GM18520 (cell line): ENCODE measurements around the gene HEYL.
A peak's percentile ranks its signal among the peaks of the same experiment; 100 is the strongest.

ENCODE experiments used
- ATAC-seq: cut with Tn5 transposase; IDR thresholded peaks from one replicate; pipeline ENCODE4 v1.9.1; 2021; ENCODE audit not compliant: unreplicated experiment

HEYL gene

DNA sequence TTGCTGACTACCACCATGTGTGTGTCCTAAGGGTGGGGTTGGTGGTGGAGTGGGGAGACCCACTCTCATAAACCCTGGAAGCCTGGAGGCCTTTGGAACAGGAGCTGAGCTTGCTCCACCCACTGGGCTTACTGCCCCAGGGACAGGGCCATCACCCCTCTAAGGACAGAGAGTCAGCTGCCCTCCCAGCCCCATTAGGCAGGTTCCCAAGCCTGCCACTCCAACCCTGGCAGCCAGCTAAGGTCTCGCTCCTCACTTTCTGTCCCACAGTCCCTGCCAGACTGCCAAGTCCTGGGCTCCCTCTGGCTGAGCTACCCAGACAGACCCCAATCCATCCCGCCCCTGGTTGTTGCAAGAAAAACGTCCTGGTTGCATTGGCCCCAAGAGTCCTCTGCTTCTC lies 28.7 kb upstream of the HEYL start:
- no peak for ATAC-seq

DNA sequence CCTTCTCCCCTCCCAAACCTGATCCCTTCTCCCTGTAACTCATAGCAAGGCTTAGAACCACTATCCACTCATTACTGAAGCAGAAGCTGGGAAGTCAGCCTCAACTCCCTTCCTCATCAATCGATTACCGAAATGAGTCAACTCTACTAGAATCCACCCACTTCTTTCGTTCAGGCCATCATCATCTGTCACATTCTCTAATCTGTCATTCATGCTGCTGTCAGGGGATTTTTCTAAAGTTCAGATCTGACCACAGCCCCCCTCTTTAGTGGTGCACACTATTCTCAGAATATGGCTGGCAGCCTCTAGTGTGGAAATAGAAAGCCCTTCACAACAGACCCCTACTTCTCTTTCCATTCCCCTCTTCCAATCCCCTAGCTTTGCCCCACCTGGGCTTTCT lies 27.3 kb upstream of the HEYL start:
- ATAC-seq: peak; percentile 82

DNA sequence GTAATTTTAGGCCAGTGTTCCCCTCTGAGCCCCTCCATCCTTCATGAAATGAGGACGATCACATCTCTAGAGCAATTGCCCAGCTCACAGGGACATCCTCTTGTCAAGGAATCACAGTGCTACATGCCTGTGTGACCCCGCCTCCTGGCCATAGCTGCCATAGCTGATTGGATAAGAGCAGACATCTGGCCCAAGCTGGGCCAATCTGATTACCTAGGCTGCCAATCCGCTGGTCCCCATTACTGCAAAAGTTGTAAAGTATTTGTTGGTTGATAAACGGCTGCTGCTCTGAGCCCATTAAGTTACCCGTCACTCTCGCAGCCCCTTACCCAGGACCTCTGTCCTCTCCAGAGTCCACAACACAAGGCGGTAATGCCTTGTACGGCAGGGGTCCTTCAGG lies 24.1 kb upstream of the HEYL start:
- ATAC-seq: no peak

DNA sequence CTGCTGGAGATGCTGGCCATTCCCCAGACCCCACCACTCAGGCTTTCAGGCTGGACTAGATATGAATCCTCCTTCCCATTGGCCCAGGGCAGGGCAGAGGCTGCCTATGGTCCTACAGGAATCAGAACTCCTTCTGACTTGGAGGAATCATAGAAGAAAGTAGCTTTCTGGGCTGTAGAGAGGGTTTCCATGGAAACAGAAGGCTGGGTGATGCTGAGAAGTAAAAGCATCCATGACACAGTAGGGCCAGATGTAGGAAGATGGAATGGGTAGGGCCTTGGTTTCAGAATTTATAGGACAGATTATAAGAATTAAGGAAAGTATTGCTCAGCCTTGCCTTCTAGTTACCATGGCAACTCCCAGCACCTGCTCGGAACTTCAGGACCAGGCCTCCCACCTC lies 23.4 kb upstream of the HEYL start:
- no peak for ATAC-seq

DNA sequence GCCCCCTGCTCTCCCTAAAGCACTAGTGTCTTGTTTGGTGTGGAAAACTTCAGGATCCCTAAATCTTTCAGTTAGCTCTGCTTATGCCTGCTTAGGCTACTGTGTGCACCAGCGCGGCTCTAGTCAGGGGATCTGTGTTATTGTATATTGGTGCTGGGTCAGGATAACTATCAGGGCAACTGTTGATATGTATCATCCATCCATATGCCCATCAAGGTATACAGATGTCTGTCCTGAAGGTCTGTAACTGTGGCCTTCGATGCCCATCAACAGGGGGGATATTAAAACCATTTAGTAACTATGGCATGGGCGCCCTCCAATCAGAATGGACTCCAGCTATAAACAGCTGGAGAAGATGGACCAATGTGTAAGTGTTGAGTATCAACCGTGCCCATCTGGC lies 20.1 kb upstream of the HEYL start:
- ATAC-seq: no peak

DNA sequence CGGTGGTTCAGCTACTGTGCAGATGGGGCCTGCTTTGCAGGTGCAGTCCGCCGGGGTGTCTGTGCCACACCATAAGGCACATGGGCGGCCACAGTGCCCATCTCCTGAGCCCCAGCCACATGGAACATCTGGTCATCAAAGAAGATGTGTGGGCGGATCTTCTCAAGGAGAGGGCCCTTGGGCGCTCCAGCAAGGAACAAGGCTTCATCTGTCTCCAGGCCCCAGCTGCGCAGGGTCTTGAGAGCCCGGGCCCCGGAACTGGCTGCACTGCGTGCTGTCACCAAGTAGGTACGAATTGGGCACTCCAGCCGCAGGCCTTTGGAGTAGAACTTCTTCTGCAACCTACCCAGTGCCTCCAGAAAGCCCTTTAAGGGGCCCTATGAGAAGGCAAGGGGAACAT lies 19.7 kb upstream of the HEYL start:
- no peak for ATAC-seq

DNA sequence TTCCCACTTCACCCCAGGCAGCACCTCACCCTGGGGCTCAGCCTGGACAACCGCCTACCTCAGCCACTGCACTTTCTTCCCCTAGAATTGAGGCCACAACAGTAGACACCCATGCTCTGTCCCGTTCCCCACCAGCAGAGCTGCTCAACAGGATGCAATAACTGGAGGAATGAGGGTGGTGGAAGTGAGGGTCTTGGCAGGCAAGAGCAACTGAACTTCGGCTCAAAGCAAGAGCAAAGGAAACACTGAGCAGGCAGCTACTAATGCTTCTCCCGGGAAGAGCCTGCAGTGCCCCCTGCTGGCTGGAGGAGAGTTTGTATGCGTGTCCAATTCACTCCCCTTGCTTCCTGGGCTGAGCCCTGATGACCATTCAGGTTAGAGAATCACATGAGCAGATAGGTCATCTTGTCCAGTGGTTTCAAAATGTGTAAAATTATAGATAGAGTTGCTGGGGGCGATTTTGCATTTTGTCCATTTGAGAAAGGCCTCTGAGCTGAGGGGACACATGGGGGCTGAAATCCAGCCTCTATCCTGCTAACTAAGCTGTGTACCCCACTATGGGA lies 18.6 kb upstream of the HEYL start:
- ATAC-seq: no peak

DNA sequence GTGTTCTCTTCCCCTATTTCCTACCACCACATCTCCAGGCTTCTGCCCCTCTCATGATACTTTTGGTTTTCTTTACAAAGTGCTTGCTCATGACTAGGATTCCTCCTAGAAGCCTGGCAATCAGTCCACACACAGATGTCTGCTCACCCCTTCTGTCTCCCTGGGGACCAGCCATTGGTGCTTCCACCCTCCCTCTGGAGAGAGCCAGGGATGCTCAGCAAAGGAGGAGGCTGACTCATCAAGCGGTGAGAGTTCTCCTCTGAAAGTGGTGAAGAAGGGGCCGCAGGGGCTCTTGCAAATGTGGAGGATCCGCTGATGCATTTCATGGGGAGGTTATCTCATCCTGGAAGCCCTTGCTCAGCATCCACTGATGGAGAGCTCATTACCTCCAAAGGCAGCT lies 18.0 kb upstream of the HEYL start:
- no peak for ATAC-seq

DNA sequence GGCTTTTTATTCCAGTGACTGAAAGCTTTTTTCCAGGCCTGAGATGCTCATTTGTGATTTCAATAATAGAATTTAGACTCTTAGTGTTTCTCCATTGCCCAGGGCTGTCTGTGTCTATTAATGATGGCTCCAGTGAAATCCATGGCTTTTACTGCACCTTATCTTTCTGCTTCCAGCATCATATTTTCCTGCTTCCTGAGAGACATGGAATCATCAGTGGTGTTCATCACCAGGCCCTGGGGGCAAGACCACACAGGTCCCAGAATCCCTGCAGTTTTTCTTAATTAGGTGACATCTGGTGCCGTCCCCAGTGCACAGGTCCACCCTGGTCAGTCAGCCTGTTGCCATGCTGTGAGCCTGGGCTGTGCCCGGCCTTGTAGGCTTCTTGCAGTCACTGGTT lies 16.9 kb upstream of the HEYL start:
- no peak for ATAC-seq

DNA sequence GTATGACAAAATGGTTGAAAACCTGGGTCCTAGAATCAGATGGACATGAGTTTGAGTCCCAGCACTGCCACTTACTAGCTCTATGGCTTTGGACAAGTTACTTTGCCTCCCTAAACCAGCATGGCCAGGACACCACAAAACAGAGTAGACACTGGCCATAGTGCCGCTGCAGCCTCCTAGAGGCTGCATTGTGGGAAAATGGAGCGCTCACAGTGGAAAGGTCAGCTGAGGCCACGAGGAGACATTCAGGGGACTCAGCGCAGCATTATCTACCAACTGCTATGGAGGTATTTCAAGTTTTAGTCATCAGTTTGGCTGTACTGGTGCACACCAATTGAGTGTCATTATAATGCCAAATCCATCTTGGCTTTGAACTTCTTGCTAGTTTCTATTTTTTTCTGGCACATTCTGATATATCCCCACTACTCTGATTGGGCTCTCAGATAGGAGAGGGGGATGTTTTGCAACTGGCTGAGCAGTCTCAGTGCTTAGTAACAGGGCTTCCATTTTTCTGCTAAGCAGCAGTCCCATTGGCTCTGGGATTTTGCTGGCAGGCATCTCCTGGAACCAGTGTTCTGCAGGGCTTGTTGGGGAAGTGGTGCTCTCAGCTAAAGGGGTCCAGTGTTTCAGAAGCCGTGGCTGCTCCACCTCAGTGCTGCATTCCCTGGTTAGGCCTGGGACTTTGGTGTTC lies 16.3 kb upstream of the HEYL start:
- no peak for ATAC-seq

DNA sequence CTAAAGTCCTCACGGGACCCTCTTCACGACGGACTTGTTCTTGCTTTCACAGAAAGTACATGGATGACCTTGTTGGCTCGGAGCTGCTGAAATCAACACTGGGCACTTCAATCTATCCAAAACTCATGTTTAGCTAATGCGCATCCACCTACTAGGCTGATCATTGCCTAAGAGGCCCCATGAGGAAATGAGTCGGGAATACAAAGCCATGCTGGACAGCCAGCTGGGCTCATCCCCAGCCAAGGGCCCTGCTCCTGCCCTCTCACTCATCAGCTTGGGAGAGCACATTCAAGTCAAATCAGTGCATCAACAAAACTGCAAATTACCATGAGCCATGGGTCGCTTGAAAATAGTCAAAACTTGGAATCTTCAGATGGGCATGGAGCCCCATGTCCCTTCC lies 14.8 kb upstream of the HEYL start:
- ATAC-seq: no peak

DNA sequence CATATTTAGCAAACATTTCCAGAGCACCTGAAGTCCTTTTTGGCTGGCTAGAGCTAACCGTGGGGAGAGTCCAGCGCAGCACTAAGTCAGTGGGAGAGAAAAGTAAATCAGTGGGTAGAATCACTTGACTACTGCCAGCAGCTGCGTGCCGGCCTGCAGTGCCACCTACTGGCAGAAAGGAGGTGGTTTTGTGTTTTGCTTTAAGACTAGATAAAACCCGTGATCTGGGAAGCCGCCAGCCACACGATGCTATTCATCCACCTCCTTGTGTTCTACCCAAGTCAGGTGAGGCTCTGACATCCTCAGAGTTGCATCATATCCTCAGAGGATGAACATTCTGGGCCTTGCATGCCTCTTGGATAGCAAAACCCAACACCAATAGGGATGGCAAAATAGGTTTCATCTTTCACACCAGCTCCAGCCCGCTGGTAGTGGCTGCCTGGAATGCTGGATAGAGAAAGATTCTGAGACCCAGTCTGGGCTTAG lies 14.1 kb upstream of the HEYL start:
- no peak for ATAC-seq

DNA sequence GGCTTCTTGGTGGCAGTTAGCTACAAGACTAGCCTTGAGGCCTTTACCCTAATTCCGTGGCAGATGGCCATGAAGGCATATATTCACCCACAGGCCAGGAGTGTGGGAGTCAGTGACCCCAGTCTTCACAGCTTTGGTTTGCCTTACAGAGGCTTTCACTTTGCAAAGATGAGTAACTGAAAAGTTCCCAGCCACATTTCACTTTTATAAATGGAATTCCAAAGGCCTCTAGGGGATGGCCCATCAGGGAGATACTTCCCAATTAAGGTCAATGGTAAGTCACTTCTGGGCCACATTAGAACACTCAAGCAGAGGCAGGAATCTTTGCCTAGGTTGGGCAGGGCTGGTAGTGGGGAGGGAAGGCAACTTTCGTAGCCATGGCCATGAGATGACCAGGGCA lies 13.1 kb upstream of the HEYL start:
- no peak for ATAC-seq

DNA sequence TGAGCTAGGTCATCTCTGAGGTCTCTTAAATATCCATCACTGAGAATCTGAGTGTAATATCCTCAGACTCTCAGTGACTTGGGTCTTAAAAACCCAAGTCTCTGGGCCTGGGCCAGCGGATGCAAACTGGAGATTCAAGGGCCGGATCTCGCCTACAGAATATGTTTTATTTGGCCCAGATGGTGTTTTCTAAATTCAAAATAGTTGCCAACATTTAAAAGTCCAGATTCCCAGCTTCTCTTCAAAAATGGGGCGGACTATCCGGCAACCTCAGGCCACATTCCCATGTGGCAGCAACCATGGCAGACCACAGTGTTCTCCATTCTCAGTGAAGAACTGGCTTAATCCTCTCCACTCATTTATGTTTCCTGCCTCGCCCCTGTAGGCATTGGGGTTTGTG lies 12.7 kb upstream of the HEYL start:
- no peak for ATAC-seq

DNA sequence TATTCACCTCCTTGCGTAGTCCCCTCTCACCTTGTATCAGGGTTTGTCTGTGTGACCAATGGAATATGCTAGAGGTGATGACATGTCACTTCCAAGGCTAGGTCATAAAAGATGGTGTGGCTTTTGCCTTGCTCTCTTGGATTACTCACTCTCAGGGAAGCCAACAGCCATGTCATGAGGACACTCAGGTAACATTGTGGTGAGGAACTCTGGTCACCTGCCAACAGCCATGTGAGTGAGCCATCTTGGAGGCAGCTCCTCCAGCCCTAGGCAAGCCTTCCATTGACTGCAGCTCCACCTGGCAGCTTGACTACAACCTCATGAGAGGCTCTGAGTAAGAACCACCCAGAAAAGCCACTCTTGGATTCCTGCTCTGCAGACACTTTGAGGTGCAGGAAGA lies 11.0 kb upstream of the HEYL start:
- no peak for ATAC-seq

DNA sequence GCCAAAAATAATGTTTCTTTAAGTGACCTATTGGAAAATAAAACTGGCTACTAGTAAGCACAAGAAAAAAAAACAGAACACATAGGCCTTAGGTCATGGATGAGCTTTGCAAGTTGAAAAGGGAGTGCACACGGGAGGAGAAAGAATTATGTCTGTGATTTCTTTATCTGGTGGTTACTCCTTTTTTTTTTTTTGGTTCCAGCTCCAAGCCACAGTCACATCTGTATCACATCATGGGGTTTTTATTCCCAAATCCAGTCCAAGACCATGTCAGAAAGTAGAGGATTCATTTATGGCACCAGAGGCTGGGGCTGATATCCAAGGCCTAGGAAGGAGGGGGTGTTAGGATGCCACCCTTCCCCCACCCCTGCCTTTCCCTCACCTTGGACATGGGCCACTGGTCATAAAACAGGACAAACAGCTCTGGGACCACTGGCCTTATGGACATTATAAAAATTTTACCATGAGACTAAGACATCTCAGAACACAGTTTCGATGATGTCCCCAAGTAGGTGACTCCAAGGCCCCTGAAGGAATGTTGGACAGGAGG lies 10.3 kb upstream of the HEYL start:
- no peak for ATAC-seq

DNA sequence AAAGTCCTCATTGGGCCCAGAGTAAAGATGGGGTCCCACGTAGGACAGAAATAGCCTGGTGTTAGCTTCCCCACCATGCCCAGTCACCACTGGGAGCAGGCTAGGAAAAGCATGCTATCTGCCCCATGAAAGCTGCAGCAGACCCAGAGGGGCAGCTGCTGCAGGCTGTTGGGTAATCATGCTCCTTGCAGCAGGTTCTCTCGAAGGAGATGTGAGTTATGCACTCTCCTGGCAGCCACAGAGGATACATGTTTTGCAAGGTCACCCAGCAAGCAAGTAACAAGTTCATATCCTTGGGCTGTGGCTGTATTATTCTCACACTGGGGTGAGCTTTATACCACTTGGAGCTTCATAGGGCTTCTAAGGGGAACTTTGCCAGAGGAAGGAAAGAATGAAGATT lies 9.1 kb upstream of the HEYL start:
- ATAC-seq: no peak

DNA sequence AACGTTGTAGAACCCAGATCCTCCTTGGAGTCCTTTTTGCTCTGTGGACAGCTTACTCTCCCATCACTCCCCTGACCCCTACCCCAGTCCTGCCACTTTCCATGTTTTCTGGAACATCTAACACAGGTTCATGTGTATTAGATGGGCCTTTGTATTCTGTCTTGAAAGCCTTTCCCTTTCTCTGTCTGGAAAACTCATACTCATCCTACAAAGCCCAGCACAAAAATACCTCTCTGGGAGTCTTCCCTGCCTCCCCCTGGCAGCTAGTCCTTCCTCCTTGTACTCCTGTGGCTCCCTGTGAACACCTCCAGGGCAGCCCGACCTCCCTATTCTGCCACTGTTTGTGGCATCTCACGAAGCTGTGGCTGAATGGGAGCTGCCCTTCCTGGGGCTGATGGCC lies 7.8 kb upstream of the HEYL start:
- no peak for ATAC-seq

DNA sequence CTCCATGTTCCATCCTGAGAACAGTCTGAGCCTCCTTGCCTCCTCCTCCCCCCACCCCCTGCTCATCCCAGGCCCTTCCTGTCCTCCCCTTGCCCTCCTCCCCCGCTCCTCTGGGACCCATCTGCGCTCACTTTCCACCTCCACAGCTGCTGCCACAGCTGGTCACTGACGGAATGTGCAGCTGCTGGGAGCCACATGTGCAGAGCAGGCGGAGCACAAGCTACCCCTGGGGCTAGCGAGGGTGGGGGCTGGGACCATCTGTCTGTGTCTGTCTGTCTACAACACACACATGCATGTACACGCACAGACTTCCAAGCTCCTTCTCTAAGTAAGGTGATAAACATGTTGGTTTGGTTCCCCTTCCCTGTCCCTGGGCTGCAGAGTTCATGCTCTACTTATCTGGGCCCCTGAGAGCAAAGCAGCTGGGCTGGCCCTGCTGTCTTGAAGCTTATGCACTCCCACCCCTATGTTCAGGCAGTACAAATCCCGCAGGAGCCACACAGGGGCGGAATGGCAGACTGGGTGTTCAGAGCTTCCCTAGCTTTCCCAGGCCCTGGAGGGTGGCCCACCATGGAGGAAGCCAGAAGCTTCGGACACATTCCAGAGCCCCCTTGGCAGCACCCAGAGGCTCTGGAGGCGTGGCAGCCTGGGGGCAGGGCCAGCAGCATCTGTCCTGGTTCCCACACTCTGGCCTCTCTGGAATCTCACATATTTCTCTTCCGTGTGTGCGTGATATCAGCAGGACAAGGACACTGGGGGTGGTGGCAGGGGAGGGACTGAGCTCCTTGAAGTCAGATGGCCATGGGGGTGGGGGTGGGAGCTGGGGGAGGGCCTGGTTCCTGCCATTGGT lies 7.0 kb upstream of the HEYL start:
- ATAC-seq: no peak

DNA sequence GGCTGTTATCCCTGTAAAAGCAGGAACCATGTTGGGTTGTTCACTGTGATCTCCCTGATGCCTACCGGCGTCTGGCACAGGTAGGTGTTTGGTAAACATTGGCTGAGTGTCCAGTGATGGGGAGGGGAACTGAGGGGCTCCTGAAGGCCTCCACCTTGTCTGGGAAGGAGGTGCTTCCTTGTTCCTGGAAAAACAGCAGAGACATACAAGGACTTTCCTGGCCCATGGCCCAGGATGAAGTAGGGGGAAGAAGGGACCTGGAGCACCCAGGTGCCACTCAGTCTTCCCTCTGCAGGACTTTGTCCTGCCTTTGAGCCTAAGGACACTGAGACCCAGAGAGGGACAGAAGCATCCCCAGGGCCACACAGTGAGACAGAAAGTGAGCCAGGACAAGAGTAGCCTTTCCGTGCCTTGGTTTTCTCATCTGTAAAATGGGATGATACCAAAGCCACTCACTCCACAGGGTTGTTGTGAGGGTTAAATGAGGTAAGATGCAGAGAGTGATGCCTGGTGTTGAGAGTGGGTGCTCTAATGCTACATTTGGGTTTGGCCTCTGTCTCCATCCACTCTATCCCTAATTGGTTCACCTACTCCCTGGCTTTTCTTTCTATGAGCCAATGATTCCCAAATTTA lies 6.1 kb upstream of the HEYL start:
- ATAC-seq: no peak

DNA sequence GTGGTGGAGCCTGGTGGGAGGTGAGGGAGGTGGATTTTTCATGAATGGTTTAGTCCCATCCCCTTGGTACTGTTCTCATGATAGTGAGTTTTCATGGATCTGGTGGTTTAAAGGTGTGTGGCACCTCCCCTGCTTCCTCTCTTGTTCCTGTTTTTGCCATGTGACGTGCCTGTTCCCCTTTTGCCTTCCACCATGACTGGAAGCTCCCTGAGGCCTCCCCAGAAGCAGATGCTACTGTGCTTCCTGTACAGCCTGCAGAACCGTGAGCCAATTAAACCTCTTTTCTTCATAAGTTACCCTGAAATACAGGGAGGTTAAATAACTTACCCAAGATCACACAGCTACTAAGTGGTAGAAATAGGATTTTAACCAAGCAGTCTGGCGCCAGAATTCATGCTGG lies 4.3 kb upstream of the HEYL start:
- ATAC-seq: no peak

DNA sequence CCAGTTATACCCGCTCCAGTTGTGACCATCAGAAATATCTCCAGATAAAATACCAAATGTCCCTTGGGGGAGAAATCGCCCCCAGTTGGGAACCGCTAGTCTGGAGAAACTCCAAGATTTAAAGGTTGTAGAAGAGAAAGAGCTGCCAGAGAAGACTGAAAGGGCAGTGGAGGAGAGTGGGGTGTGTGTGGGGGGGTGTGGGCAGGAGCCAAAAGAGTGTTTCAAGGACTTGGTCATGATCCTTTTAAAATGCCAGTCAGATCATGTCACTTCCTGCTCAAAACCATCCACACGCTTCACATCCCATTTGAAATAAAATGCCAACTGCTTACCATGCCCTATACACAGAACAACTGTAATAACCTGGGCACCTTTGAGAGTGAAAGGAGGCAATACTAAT lies 3.4 kb upstream of the HEYL start:
- no peak for ATAC-seq
